ENCODE results near the gene ZC3H18. TPM values are rescaled to one million over a fixed set of nuclear protein-coding genes. Genes with fewer than 3 reads are reported as not detected.
A peak's percentile ranks its signal among the peaks of the same experiment; 100 is the strongest.

The ZC3H18 gene
- total and polyA plus RNA-seq, 4 donors: 12.4 to 38.5 (median 28.5) TPM

DNA sequence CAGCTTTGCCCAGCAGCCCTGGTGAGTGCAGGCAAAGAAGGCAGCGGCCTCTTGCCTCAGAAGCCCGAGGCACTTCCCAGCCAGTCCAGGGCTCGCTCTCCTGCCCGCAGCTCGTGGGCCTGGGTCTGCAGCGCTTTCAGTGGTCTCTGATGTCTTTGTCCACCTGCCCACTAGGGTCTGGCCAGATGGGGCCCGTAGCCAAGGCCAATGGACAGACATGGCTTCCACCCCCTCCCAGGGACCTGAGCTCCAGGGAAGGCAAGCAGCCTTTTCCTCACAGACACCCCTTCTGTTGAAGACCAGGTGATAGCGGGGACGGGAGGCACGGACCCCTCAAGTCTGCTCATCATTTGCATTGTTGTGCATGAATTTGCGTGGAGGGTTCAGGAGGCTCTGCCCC lies 33.7 kb upstream of the ZC3H18 start:
- H3K27me3 ChIP-seq (ENCODE audit: control insufficient read depth in 1 of 2, insufficient read depth in 2 of 2, low read length in 1 of 2): peaks cover 0 to 3% of the 10 kb centered on the region in 2 donors
- no peaks in the 10 kb centered on the region for H3K9me3 ChIP-seq (ENCODE audit: control insufficient read depth, low read length)
- H3K27ac ChIP-seq (ENCODE audit: low read depth in 1 of 2, low read length in 2 of 2): no peak overlapping the region
- no peaks in the 10 kb centered on the region for H3K4me1 ChIP-seq (ENCODE audit: control insufficient read depth in 1 of 2, insufficient read depth in 2 of 2, low read length in 2 of 2)
- whole genome bisulfite sequencing, 2 donors: 93 to 96% methylated on average over 11 of the region's 11 CpGs
- DNase-seq: peak in 1 of 2 donors; percentile 41
- ATAC-seq (ENCODE audit: low FRiP score): no peak
- no peak overlapping the region for H3K4me3 ChIP-seq (ENCODE audit: low read length in 2 of 2)
- no peaks in the 10 kb centered on the region for H3K36me3 ChIP-seq (ENCODE audit: control insufficient read depth in 1 of 2, insufficient read depth in 2 of 2, low read length in 1 of 2)
- intact Hi-C loops (cut with DNase I): no loop called here

DNA sequence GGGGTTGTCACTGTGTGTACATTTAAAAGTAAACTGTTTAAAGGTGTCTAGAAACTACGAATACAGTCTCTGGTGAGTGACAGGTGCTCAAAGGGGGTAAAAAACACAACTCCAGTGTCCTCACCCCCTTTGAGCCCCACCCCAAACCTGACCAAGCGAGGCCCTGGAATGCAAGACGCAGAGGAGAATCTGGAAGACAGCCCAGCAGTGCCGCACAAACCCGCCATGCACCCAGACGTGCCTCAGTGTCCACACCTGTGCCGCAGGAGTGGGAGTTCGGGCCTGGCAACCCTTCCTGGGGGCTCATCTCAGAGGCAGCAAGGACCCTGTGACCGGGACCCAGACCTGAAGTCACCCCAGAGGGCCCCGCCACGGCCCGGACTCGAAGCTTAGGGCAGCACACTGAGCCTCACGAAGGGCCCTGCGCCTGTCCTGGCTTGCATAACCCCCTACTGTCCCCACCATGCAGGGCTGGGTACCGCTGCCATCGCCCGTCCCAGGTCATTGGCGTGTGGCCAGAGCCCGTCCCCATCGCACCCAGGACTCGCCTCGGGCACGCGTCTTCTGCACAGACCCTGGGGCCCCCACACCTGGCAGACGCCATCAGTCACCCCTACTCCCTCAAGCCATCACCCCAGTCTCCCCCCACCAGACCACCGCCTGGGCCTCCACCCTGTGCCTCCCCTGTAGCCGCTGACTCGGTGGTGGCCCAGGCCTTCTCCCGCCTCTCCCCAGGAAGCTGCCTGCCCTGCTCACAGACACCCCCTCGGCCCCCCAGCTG lies 33.0 kb upstream of the ZC3H18 start:
- H3K9me3 ChIP-seq (ENCODE audit: control insufficient read depth, low read length): peaks cover 1% of the 10 kb centered on the region
- DNase-seq (peak in 1 of 2 donors; percentile 43), ATAC-seq (ENCODE audit: low FRiP score) (no peak)
- H3K4me1 ChIP-seq (ENCODE audit: control insufficient read depth in 1 of 2, insufficient read depth in 2 of 2, low read length in 2 of 2): no peaks in the 10 kb centered on the region
- intact Hi-C loops (cut with DNase I): no loop called here
- H3K4me3 ChIP-seq (ENCODE audit: low read length in 2 of 2): no peak overlapping the region
- 75 to 76% methylated on average over 31 of the region's 31 CpGs for WGBS, 2 donors
- H3K27ac ChIP-seq (ENCODE audit: low read depth in 1 of 2, low read length in 2 of 2): no peak overlapping the region
- peaks cover 0 to 3% of the 10 kb centered on the region in 2 donors for H3K27me3 ChIP-seq (ENCODE audit: control insufficient read depth in 1 of 2, insufficient read depth in 2 of 2, low read length in 1 of 2)
- no peaks in the 10 kb centered on the region for H3K36me3 ChIP-seq (ENCODE audit: control insufficient read depth in 1 of 2, insufficient read depth in 2 of 2, low read length in 1 of 2)

DNA sequence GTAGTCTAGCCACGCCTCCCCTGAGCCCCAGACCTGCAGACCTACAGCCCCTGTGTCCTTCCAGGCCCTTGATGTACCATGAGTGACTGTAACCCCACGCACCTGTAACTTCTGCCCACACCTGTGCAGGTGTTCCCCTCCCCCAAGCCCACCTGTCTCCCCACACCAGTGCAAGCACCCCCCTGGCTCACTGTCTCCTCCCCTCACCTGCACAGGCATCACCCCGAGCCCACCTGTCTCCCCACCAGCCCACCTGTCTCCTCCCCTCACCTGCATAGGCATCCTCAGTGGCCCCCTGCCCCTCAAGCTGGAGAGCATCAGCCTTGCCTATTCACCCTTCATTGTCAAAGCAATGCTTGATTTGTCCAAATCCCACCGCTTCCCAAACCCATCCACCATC lies 32.3 kb upstream of the ZC3H18 start:
- Histone ChIP-seq H3K36me3 (ENCODE audit: control insufficient read depth in 1 of 2, insufficient read depth in 2 of 2, low read length in 1 of 2) (no peaks in the 10 kb centered on the region), H3K4me1 (ENCODE audit: control insufficient read depth in 1 of 2, insufficient read depth in 2 of 2, low read length in 2 of 2) (no peaks in the 10 kb centered on the region), H3K4me3 (ENCODE audit: low read length in 2 of 2) (no peak overlapping the region), H3K27ac (ENCODE audit: low read depth in 1 of 2, low read length in 2 of 2) (no peak overlapping the region), H3K27me3 (ENCODE audit: control insufficient read depth in 1 of 2, insufficient read depth in 2 of 2, low read length in 1 of 2) (peaks cover 0 to 3% of the 10 kb centered on the region in 2 donors), H3K9me3 (ENCODE audit: control insufficient read depth, low read length) (peaks cover 4% of the 10 kb centered on the region)
- peak in 1 of 2 donors; percentile 33 for DNase-seq
- ATAC-seq (ENCODE audit: low FRiP score): no peak
- 79 to 84% methylated on average over 4 of the region's 4 CpGs for WGBS, 2 donors
- intact Hi-C loops (cut with DNase I): no loop called here

DNA sequence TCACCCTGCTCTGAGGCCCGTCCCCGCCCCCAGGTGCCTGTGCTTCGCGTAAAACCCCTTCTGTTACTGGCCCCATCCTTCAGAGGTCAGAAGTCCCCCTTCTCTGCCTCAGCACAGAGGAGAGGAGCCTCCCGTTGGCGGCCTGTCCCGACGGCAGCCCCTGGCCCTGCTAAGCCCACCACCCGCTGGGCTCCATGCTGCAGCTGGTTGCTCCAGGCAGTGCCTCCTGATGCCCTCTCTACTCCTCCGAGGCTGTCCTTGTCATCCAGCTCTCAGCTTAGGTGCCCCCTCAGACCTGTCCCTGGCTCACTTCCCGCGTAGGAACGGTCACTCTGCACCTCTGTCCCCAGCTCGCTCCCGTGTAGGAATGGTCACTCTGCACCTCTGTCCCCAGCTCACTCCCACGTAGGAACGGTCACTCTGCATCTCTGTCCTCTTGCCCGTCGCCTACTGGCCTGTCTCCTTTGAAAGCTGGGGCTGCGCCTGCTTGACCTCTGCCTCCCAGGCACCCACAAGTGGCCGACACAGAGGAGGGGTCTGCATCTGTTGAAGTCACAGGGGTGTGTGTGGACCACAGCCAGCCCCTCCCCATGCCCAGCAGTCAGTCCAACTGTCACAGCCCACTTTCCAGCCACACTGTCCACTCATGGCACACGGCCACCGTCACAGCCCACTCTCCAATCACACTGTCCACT lies 31.7 kb upstream of the ZC3H18 start:
- DNase-seq (no peak), ATAC-seq (ENCODE audit: low FRiP score) (no peak)
- H3K4me1 ChIP-seq (ENCODE audit: control insufficient read depth in 1 of 2, insufficient read depth in 2 of 2, low read length in 2 of 2): no peaks in the 10 kb centered on the region
- H3K27ac ChIP-seq (ENCODE audit: low read depth in 1 of 2, low read length in 2 of 2): no peak overlapping the region
- intact Hi-C loops (cut with DNase I): no loop called here
- WGBS, 2 donors: 45 to 46% methylated on average over 23 of the region's 23 CpGs
- peaks cover 0 to 3% of the 10 kb centered on the region in 2 donors for H3K27me3 ChIP-seq (ENCODE audit: control insufficient read depth in 1 of 2, insufficient read depth in 2 of 2, low read length in 1 of 2)
- no peaks in the 10 kb centered on the region for H3K36me3 ChIP-seq (ENCODE audit: control insufficient read depth in 1 of 2, insufficient read depth in 2 of 2, low read length in 1 of 2)
- H3K9me3 ChIP-seq (ENCODE audit: control insufficient read depth, low read length): peaks cover 4% of the 10 kb centered on the region
- H3K4me3 ChIP-seq (ENCODE audit: low read length in 2 of 2): no peak overlapping the region

DNA sequence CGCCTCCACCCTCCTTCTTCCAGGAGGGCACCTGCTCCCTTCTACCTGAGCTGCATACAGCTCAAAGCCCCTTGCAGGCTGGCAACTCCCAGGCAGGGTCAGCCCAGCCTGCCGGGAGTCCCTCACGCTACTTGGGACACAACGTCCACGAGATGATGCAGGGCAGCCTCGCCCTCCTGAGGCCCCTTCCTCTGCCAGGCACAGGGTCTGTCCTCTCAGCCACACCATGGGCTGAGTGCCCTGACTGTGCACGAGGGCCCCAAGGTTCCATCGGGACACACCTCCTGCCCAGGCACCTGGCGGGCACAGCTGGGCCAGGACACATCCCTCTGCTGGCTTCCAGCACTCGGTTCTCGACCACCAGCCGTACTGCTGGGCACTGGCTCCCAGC lies 30.9 kb upstream of the ZC3H18 start:
- ATAC-seq (ENCODE audit: low FRiP score) (no peak), DNase-seq (no peak)
- Histone ChIP-seq H3K4me1 (ENCODE audit: control insufficient read depth in 1 of 2, insufficient read depth in 2 of 2, low read length in 2 of 2) (no peaks in the 10 kb centered on the region), H3K9me3 (ENCODE audit: control insufficient read depth, low read length) (peaks cover 4% of the 10 kb centered on the region), H3K4me3 (ENCODE audit: low read length in 2 of 2) (no peak overlapping the region), H3K36me3 (ENCODE audit: control insufficient read depth in 1 of 2, insufficient read depth in 2 of 2, low read length in 1 of 2) (no peaks in the 10 kb centered on the region), H3K27ac (ENCODE audit: low read depth in 1 of 2, low read length in 2 of 2) (no peak overlapping the region), H3K27me3 (ENCODE audit: control insufficient read depth in 1 of 2, insufficient read depth in 2 of 2, low read length in 1 of 2) (peaks cover 0 to 1% of the 10 kb centered on the region in 2 donors)
- intact Hi-C loops (cut with DNase I): no loop called here
- 55 to 62% methylated on average over 12 of the region's 12 CpGs for WGBS, 2 donors

DNA sequence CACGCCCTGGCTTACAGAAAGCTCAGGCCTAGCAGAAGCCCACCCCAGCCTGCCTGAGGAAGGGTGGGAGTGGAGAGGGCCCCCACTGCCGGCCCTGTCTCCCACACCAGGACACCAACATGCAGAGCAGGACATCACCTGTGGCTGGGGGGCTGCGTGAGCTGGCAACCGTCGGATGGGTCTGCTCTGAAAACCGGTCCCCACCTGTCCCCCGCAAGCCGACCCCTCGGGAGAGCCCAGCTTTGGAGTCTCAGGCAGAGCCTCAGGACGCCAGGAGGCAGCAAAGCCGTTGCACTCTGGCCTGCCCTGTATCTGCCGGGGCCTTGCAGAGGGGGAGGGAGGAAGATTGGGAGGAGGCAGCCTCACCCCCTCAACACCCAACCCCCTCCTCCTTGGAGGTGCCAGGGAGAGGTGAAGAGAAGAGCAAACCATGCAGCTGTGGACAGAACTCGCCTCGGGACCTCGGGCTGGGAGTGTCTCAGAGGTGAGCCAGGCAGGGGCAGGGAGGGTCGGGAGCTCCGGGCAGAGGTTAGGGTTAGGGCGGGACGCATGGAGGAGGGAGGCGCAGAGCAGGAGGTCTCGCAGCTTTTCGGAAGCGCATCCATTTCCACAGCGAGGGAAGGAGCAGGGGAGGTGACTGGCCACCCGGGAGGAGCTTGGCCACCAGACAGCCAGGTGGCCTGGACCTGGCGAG lies 30.4 kb upstream of the ZC3H18 start:
- Histone ChIP-seq H3K27me3 (ENCODE audit: control insufficient read depth in 1 of 2, insufficient read depth in 2 of 2, low read length in 1 of 2) (no peaks in the 10 kb centered on the region), H3K36me3 (ENCODE audit: control insufficient read depth in 1 of 2, insufficient read depth in 2 of 2, low read length in 1 of 2) (no peaks in the 10 kb centered on the region), H3K27ac (ENCODE audit: low read depth in 1 of 2, low read length in 2 of 2) (no peak overlapping the region), H3K9me3 (ENCODE audit: control insufficient read depth, low read length) (peaks cover 4% of the 10 kb centered on the region), H3K4me1 (ENCODE audit: control insufficient read depth in 1 of 2, insufficient read depth in 2 of 2, low read length in 2 of 2) (no peaks in the 10 kb centered on the region), H3K4me3 (ENCODE audit: low read length in 2 of 2) (no peak overlapping the region)
- 31 to 36% methylated on average over 21 to 26 of the region's 26 CpGs for WGBS, 2 donors
- intact Hi-C loops (cut with DNase I): no loop called here
- no peak for ATAC-seq (ENCODE audit: low FRiP score)
- DNase-seq: no peak

DNA sequence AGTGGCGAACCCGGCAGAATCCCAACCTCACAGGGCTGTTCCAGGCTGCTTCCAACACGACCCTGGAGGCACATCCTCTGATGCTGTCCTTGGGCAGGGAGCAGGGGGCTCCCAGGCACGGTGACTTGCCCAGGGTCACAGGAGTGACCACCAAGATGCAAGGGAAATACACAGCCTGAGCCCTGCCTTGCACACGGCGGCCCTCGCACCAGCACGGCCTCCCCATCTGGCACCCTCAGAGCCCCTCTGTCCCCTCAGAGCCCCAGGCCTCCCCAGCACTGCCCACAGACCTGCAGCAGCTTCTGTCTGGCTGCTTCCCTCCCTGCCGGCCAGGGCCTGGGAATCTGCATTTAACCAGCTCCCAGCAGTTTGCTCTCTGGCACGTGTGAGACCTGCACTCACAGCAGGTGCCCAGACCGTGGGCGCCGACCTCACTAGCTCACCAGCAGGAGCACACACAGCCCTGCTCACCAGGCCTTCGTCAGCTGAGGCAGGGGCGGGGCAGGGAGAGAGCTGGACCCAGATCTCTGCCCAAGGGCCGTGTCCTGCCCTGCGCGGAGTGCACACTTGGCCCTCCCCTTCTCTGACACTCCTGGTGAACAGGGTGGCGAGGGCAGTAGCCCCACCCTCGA lies 29.7 kb upstream of the ZC3H18 start:
- H3K4me1 ChIP-seq (ENCODE audit: control insufficient read depth in 1 of 2, insufficient read depth in 2 of 2, low read length in 2 of 2): no peaks in the 10 kb centered on the region
- peaks cover 4% of the 10 kb centered on the region for H3K9me3 ChIP-seq (ENCODE audit: control insufficient read depth, low read length)
- 62 to 65% methylated on average over 19 to 20 of the region's 20 CpGs for WGBS, 2 donors
- DNase-seq: no peak
- no peak overlapping the region for H3K4me3 ChIP-seq (ENCODE audit: low read length in 2 of 2)
- intact Hi-C loops (cut with DNase I): no loop called here
- H3K36me3 ChIP-seq (ENCODE audit: control insufficient read depth in 1 of 2, insufficient read depth in 2 of 2, low read length in 1 of 2): no peaks in the 10 kb centered on the region
- no peak for ATAC-seq (ENCODE audit: low FRiP score)
- H3K27ac ChIP-seq (ENCODE audit: low read depth in 1 of 2, low read length in 2 of 2): no peak overlapping the region
- no peaks in the 10 kb centered on the region for H3K27me3 ChIP-seq (ENCODE audit: control insufficient read depth in 1 of 2, insufficient read depth in 2 of 2, low read length in 1 of 2)

DNA sequence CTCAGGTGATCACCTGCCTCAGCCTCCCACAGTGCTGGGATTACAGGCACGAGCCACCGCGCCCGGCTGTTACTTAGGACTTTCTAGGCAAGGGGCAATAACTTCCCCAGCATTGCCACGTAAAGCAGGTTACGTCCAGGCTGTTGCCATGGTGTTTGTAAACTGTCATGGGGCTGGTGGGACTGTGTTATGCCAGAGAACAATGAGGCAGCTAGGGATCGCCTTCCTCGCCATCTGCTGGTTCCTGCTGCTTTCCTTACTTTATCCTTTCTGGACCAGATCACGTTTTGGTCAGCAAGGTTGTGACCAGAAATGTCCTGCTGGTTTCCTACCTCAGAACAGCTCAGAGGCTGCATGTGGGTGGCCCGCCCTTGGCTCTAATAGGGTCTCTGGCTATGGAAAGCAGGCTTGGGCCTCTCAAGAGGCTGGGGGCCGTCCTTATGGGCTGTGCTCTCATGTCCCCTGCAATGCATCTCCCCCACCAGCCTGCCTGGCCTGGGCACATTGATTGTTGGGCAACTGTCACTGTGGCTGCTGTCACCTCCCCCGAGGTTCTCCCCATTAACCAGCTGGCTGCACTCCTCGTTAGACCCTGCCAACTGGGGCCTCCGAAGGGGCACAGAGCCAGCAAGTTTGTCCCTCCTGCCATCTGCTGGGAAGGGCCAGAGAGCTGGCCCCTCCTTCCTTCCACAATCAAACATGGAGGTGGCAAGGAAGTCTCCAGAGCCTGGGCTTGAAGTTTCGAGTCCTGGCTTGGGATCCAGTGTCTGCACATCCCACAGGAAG lies 28.2 kb upstream of the ZC3H18 start:
- ATAC-seq (ENCODE audit: low FRiP score) (no peak), DNase-seq (no peak)
- H3K27me3 ChIP-seq (ENCODE audit: control insufficient read depth in 1 of 2, insufficient read depth in 2 of 2, low read length in 1 of 2): no peaks in the 10 kb centered on the region
- no peak overlapping the region for H3K4me3 ChIP-seq (ENCODE audit: low read length in 2 of 2)
- peaks cover 4% of the 10 kb centered on the region for H3K9me3 ChIP-seq (ENCODE audit: control insufficient read depth, low read length)
- no peaks in the 10 kb centered on the region for H3K4me1 ChIP-seq (ENCODE audit: control insufficient read depth in 1 of 2, insufficient read depth in 2 of 2, low read length in 2 of 2)
- intact Hi-C loops (cut with DNase I): no loop called here
- 62 to 64% methylated on average over 15 of the region's 15 CpGs for WGBS, 2 donors
- no peak overlapping the region for H3K27ac ChIP-seq (ENCODE audit: low read depth in 1 of 2, low read length in 2 of 2)
- H3K36me3 ChIP-seq (ENCODE audit: control insufficient read depth in 1 of 2, insufficient read depth in 2 of 2, low read length in 1 of 2): no peaks in the 10 kb centered on the region

Data from aorta (tissue), 5 donors.